NCI-H1092 treated with DMSO at 0.1 percent for 48 hours (cell line): ENCODE data around the gene BMP7.
"Not testable (repeated sequence)": the region's sequence is repeated elsewhere in the genome, so short reads cannot be mapped to it uniquely, and the experiment has no call there.

ENCODE experiments used
- DNase-seq: peaks from one replicate; lab custom pipeline; 2025; lab: John Stamatoyannopoulos, UW

The BMP7 gene

DNA sequence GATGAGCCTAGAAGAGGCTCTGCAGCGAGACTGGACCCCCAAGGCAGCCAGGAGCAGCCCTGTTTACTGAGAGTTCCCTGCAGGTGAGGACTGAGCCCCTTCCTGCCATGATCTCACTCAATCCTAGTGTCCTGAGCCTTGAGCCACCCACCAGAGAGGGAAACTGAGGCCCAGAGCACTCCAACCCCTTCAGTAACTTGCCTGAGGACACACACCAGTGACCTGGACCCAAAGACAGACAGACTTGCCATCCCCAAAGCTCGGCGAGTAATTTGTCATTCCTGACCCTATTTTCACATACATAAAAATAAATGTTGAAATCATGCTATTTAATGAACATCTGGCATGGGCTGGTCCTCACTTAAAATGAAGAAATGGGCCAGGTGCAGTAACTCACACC, 16.7 kb downstream of the BMP7 start:
- no peak for DNase-seq

DNA sequence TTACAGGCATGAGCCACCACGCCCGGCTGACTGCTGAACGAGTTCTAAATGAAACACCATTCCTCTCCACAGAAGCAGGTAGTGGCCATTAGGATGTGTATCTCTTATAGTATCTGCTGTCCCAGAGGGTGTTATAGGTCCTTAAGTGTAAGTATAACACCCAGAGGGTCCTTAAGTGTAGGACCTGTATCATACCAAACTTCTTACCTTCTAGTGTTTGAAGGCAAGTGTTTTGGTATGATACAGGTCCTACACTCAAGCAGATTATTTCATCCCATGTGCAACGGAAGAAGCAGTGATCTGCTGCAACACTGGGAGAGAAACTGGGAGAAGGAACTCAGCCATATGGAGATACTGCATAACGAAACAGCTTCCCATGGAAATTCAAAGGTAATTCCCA, 17.4 kb downstream of the BMP7 start:
- DNase-seq, result no peak

DNA sequence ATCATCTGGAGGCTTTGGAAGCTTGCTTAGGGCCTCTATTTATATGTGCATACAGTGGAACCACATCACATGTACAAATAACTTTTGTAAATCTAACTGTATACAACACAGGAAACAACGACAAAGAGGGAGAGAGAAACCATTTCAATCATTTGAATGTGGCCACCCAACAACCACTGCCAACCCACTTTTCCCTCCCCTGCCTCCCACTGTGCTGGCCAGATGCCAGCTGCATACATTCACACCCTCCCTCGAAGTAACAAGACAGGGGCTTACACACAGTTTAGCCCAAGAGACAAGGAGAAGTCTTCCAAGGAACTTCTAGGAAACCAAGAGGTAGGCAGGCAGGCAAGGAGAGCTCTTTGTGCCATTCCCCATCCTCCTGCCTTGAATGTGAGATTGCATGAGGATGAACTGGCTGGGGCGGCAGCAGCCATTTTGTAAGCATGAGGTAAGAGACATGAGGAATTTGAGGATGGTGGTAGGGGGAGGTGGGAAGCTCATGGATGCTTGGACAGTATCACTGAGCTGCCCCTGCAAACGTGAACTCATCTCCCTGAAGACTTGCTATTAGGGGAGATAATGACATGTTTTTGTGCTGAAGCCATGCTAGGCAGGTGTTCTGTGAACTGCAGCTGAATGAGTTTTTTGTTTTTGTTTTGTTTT, 18.2 kb downstream of the BMP7 start:
- DNase-seq, result no peak

GRCh38 chr20:57247292-57247965, 19.0 kb downstream of the BMP7 start:
- DNase-seq, result no peak

GRCh38 chr20:57245997-57246396, 20.4 kb downstream of the BMP7 start:
- DNase-seq, result no peak

DNA sequence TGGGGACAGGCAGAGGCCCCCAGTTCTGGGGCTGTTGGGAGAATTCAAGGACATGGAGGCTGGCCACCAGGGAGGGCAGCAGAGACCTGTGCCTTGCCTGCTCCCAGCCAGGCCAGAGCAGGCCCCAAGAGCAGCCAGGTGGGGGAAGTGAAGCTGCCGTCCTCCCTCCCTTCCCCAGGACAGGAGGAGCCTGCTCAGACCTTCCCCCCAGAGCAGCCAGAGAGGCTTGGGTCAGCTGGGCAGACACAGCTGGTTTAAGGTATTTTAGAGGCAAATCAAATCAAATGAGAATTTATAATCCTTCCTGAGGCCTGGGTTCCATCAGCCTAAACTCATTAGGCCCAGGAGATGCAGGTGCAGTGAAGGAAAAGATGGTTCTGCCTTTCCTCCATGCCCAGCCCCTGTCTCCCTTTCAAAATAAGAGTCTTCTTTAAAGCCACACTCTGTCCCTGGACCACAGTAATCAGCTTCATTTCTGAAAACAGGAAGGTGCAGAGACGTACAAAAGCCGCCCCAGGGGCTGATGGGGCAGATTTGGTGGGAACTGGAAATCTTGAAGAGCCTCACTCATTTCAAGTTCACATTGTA, 21.7 kb downstream of the BMP7 start:
- no peak for DNase-seq

DNA sequence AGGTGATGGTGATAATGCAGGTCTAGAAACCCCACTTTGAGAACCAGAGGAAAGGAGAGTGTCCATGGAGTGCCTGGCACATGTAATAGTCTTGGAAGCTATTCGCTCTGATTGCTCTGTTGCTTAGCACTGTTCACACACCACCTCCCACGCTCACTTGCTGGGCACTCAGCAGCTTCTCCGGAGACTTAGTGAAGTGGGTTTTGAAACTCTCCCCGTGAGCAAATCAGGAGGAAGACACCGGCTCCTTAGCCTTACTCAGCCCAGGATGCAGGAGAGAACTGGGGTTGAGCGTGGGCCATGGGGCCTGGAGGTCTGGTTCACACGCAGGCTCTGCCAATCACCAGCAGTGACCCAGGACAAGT, 22.2 kb downstream of the BMP7 start:
- DNase-seq, result no peak

GRCh38 chr20:57243480-57244220, 22.8 kb downstream of the BMP7 start:
- DNase-seq, result no peak

- no peak for DNase-seq
Observed at GRCh38 chr20:57242414-57242813, 24.0 kb downstream of the BMP7 start.

DNA sequence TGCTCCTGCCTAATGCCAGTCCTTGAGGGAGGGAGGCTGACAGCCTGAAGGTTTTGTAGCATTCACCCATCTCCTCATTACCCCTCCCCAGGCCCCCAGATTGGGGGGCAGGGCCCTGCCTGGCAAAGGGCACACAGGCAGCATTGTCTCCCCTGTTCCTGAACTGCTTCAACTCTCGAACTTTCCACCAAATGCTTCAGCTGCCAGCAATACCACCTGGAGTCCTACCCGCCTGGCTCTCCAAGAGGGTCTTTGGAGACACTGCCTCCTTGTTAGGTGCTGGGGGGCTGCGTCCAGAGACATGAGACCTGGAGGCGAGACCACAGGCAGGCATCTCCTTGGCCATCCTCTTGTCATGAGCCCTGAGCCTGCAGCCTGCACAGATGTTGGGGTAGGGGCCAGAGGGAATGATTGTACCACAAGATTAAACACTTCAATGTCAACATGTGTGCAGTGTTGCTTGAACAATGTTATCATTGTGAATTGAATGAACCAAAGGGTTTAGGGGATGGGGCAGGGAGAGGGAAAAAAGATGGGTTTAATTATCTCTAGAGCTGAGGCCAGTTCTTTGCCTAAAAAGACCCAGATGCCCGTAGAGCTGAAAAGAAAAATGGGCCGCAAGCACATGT, 25.0 kb downstream of the BMP7 start:
- no peak for DNase-seq

DNA sequence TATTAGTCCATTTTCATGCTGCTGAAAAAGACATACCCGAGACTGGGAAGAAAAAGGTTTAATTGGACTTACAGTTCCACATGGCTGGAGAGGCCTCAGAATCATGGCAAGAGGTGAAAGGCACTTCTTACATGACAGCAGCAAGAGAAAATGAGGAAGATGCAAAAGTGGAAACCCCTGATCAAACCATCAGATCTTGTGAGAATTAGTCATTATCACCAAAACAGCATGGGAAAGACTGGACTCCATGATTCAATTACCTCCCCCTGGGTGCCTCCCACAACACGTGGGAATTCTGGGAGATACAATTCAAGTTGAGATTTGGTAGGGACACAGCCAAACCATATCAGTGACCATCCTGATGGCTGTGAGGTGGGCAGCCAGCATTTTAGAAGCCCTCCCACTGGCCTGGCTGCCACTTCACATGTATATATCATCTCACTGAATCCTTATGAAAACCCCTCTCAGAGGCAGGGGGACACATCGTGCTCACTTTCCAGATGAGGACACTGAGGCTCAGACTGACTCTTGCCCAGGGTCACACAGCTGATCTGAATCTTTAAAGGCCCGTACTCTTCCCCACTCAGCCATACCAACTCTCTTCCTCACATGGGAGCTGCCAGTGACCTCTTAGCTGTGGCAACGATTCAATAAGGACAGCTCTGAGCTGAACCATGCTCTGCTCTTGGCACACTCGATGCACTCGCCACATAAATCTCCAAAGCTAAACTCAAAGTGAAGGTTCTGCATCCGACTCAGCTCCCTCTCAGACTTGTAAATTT, 25.7 kb downstream of the BMP7 start:
- no peak for DNase-seq

DNA sequence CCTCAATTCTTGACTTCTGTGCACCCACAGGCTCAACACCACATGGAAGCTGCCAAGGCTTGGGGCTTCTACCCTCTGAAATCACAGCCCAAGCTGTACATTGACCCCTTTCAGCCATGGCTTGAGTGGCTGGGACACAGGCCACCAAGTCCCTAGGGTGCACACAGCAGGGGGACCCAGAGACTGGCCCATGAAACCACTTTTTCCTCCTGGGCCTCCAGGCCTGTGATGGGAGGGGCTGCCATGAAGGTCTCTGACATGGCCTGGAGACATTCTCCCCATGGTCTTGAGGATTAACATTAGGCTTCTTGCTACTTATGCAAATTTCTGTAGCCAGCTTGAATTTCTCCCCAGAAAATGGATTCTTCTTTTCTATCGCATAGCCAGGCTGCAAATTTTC, 26.7 kb downstream of the BMP7 start:
- DNase-seq, result not testable (repeated sequence)

DNA sequence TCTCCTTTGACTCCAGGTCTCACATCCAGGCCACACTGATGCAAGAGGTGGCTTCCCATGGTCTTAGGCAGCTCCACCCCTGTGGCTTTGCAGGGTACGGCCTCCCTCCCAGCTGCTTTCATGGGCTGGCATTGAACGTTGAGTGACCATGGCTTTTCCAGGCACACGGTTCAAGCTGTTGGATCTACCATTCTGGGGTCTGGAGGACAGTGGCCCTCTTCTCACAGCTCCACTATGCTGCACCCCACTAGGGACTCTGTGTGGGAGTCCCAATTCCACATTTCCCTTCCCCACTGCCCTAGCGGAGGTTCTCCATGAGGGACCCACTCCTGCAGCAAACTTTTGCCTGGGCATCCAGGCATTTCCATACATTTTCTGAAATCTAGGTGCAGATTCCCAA, 27.1 kb downstream of the BMP7 start:
- not testable (repeated sequence) for DNase-seq

- DNase-seq, result no peak
Observed at GRCh38 chr20:57238089-57238488, 28.4 kb downstream of the BMP7 start.

DNA sequence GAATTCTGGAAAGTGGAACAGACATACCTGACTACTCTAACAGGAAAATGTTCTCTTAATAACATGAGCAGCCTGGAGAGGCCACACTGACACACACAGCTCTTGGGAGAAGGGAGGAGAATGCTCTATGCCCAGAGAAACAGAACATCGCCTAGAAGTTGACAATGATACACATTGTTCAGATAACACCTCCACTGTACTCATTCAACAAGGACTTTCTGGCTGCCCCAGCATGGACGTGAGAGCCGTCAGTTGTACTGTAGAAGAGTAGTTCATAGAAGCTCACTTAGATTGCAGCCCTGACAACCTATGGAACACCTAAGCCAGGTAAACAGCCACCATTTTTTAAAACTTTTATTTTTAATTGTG, 28.9 kb downstream of the BMP7 start:
- DNase-seq, result no peak

- no peak for DNase-seq
Observed at GRCh38 chr20:57236813-57237584, 29.4 kb downstream of the BMP7 start.

DNA sequence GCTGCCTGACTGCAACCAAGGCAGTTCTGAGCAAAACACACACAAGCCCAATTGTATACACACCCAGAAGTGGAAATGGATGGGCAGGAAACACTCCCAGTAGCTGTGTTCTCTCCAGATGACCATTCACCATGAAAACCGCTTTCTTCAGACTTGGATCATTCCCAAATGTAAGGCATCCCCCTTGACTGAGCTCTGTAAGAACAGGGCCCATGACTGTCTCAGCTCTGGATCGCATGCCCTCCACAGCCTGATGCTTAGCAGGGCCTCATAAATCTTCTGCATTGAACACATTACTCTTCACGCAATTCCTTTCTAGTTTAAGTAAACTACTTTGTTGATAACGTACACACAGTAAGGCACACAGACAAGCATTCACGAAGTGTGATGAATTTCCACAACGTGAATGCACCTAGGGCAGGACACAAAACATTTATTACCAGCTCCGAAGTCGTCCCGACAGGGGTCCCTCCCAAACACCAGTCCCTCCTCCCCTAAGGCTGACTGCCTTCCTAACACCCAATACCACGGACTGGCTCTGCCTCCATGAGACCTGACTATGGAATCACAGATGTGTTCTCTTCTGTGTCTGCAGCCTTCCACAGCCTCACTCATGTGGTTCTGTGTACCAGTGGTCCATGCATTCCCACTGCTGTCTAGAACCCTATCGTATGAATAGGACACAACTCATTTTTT, 31.7 kb downstream of the BMP7 start:
- DNase-seq, result no peak

DNA sequence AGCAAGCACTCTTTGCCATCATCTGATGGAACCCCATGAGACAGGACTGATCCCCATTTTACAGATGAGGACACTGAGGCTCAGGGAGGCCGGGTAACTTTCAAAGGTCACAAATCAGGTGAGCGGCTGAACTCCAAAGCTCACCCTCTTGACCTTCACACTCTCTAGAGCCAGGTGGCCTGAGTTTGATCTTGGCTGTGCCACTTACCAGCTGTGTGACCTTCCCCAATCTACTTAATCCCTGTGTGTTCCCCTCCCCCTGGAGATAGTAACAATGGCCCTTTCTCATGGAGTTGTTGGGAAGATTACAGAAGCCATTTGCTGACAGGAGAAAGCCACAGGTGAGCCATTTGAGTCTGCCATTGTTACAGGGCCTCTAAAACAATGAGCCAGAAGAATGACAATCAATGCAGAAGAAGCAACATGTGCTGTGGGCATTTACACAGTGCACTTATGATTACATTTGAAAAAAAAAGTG, 34.5 kb downstream of the BMP7 start:
- no peak for DNase-seq

GRCh38 chr20:57231161-57231560, 35.3 kb downstream of the BMP7 start:
- no peak for DNase-seq

DNA sequence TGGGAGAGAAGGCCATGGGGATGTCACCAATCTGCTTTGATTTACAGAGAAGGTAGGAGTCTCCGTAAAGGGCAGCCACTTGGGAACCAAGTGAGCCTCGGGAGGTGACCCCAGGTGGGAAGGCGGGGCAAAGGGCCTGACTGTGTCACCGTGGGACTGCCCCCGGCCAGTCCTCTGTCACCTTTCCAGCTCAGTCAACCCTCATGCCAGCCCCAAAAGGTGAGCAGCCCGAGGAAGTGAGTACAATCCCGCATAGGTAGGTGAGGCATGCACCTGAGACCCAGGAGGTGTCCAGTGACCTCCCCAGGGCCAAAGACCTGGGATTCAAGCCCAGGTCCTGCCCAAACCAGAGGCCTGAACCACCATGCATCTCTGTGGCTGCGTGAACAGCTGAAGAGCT, 36.2 kb downstream of the BMP7 start:
- no peak for DNase-seq
